Measurements from ENCODE around the gene DACH1. TPM values are rescaled to one million over a fixed set of nuclear protein-coding genes. Genes with fewer than 3 reads are reported as not detected.

Gene DACH1
- total RNA-seq, 1 experiment from 2014 or later, result 0.14 TPM

DNA sequence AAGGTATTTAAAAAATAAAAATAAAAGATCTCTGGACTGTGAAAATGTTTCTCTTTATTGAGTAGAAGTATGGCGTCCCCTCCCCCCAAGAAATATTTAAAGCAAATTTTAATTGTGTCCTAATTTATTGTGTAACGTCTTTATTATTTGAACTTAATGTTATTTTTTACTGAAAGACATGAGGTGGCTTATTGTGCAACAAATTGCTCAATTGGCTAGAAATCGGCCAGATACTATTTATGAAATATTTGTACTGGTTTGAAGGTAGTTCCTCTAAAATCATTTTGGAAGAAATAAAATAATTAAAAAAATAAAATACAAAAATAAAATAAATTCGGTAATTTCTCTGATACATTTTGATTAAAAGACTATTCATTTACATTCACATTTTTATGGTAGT is 162.3 kb downstream of the DACH1 start:
- no peak for DNase-seq (ENCODE audit: low spot score)

GRCh38 chr13:71703138-71703537 is 163.9 kb downstream of the DACH1 start:
- DNase-seq (ENCODE audit: low spot score), result no peak

- no peak for DNase-seq (ENCODE audit: low spot score)
Measured at GRCh38 chr13:71702253-71702652, 164.8 kb downstream of the DACH1 start.

GRCh38 chr13:71701741-71702140 is 165.3 kb downstream of the DACH1 start:
- DNase-seq (ENCODE audit: low spot score), result no peak

GRCh38 chr13:71699342-71699741 is 167.7 kb downstream of the DACH1 start:
- no peak for DNase-seq (ENCODE audit: low spot score)

GRCh38 chr13:71695662-71696061 is 171.3 kb downstream of the DACH1 start:
- no peak for DNase-seq (ENCODE audit: low spot score)

DNA sequence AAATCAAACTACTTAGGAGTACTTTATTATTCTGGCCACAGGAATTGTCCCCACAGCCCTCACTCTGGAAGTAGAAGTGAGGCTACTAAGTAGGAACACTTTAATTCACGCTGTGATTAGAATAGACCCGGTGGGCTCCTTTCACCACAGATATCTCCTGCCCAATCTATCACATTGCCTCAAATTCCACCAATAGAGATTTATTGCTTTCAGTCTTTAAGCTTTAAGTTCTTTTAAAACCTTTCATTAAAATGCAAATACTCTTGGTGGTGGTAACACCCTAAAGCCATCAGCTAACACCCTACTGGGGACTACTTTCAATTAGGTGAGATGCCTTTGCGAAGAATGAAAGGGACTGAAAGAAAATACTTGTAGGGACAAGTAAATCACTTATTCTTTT is 181.9 kb downstream of the DACH1 start:
- DNase-seq (ENCODE audit: low spot score), result no peak

GRCh38 chr13:71681901-71682613 is 184.9 kb downstream of the DACH1 start:
- DNase-seq (ENCODE audit: low spot score), result no peak

DNA sequence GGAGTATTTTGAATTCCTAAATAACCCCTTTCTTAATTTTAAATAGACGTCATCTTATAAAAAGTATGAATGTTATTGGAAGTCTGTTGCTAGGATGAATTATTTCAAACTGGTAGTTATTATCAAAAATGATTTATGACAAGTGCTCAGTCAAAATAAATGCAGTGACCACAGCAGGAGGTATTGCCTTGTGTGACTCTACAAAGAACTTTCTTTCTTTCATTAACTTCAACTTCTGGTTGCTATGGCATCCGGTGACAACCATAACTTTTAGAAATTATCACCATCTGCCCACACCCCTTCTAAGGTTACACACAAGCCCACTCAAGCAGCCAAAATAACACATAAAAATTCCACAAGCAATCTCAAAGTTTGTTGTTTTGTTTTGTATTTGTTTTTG is 189.9 kb downstream of the DACH1 start:
- no peak for DNase-seq (ENCODE audit: low spot score)

DNA sequence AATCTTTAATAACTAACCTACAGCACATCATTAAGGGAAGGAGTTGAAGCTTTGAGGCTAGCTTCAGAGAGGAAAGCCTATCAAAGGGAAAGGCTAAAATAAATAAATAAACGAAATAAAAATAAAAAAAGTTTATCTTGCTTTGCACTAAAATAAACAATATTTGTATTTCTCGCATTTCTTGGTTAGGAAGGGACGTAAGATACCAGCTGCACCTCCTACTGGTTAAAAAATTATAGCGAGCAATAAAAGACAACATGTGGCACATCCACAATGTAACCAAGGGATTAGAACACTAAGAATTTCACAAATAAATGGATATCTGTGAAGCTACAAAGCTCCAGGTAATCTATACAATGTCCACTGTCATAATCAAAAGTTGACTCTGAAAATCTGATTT is 194.5 kb downstream of the DACH1 start:
- DNase-seq (ENCODE audit: low spot score), result peak; percentile 5

GRCh38 chr13:71663431-71663830 is 203.6 kb downstream of the DACH1 start:
- DNase-seq (ENCODE audit: low spot score), result no peak

- DNase-seq (ENCODE audit: low spot score), result peak; percentile 4
Measured at GRCh38 chr13:71661921-71662320, 205.1 kb downstream of the DACH1 start.

GRCh38 chr13:71659404-71659803 is 207.6 kb downstream of the DACH1 start:
- no peak for DNase-seq (ENCODE audit: low spot score)

DNA sequence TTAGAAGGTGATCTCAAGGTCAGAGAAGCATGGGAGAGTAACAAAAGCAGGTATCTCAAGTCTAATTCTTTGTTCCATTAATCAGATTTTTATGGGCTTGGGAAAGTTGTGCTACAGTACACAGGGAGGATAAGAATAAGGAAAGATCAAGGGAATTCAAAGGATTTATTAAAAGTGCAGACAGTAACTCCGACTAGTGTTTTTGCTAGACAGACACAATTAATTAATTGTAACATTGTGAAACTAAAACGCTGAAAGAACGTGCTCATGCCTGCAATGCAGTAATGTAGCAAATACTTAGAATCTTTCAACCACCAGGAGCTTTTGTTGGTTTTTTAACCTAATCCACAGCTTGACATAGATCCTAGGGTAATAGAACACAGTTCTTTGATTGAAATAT is 221.5 kb downstream of the DACH1 start:
- no peak for DNase-seq (ENCODE audit: low spot score)

- DNase-seq (ENCODE audit: low spot score), result no peak
Measured at GRCh38 chr13:71644579-71644978, 222.4 kb downstream of the DACH1 start.

DNA sequence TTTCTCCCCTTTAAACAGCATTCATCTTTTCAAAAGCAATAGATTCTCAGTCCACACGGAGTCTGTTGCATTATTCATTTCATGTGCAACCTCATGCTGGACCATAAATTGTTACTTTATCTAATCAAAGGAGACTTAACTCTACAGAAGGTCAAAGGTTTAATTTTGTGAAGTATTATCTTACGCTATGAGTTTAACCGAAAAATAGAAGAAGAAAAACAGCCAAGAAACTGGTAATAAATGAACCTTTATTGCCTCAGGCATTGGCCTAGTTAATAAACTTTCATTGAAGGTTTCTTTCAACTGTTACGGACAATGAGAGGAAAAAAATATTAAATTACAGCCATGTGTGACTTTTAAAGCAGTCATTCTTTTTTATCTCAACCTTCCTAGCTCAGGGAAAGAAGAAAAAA is 223.6 kb downstream of the DACH1 start:
- DNase-seq (ENCODE audit: low spot score), result no peak

DNA sequence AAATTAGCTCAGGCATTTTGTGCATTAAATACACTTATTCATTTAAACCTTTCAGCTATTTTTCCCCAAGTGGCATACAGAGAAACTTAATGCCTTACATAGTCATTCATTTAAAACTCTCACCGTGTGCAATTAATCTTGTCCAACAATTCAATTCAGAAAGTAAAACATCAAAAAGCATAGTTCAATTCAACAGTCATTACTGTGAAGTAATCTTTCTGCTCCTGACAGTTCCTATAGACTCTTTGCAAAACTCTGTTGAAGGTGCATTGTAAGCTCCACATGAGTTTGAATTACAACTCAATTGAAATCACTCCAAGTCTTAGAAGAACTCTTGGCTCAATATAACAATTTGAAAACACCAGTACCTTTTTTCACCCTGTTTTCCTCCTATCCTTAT is 228.3 kb downstream of the DACH1 start:
- no peak for DNase-seq (ENCODE audit: low spot score)

DNA sequence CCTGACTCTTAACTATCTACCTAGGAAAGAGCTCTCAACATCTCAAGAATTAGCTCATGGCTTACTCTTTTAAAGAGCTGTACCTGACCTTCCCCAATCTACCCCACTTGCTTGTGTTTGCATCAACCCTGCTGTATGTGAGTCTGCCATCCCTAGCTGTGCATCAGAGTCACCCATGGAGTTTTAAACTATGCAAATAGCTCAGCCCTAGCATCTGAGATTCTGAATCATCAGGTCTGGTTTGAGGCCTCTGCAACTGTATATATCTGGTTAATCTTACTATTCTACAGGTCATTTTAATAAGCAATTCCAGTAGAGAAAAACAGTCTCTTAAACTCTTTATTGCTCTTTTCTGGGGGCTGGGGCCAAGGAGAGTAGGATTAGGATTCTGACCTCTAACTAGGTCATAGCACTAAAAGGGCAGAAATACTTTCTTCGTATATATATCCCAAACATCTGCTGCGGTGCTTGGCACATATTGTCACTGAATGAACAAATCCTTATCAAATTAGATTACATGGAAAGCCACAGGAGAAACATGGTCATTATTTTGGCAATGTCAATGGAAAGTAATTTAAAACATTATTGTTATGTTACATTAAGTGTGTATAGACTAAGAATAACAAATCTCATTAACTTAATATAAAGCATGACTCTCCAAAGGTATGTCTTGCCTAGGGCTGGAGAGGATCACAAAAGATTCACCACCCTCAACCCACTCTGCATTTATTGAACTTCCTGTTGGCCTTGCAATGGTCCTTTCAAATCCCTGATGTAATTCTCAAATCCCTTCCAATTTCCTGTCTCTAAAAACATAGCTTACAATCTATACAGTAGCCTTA is 232.2 kb downstream of the DACH1 start:
- no peak for DNase-seq (ENCODE audit: low spot score)

DNA sequence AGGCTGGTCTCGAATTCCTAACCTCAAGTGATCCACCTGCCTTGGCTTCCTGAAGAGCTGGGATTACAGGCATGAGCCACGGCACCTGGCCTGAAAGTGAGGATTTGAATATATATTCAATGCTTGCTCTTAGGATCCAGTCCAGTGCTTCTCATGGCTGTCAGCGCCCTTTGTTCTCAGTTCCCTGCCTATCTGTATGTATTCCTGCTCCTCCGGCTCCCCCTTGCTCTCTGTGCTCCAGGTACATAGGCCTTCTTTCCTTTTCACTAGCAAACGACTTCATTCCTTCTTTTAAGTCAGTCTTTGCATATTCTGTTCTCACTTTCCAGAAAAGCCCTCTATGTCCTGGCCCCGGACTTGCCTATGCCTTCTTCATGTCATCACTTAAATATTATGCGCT is 232.8 kb downstream of the DACH1 start:
- DNase-seq (ENCODE audit: low spot score), result no peak

DNA sequence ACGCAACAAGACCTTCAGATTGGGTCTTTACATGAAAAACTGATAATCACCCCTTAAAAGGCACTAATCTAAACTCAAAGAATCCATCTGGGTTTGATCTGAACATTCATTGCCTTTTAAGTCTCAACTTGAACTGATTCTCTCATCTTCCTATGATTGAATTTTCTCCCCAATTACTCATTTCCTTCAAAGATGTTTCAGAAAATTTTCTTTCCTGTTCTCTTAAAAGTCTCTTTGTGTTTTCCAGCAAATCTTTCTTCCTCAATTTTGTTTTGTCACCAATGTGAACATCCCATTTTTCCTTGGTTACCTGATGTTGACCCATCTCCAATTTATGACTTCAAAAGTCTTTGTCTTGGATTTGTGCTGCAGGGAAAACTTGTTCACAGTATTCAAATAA is 234.3 kb downstream of the DACH1 start:
- no peak for DNase-seq (ENCODE audit: low spot score)

GRCh38 chr13:71632206-71632605 is 234.8 kb downstream of the DACH1 start:
- no peak for DNase-seq (ENCODE audit: low spot score)

DNA sequence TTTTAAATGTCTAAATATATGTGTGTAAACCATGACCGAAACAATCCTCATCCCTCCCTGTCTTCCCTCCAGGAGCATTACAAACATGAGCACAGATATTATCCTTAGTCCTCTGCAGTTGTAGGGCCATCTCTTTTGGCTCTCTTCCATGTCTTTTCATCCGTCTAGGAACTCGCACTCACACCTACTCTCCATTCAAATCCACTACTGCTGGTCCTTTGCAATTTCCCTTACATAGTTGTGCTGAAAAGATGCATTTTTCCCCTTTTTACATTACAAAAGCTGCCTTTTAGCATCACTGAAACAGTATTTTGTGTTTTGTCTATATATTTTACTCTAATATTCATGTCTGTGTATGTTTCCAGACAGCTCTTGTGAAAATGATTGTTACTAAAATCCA is 237.8 kb downstream of the DACH1 start:
- no peak for DNase-seq (ENCODE audit: low spot score)

- DNase-seq (ENCODE audit: low spot score), result no peak
Measured at GRCh38 chr13:71626421-71627117, 240.4 kb downstream of the DACH1 start.

All from H4 (cell line).